ENCODE data around the gene DUS2. TPM values are rescaled to one million over a fixed set of nuclear protein-coding genes. Genes with fewer than 3 reads are reported as not detected.

The DUS2 gene
- total RNA-seq, 1 experiment from 2014 or later: 27.3 TPM

DNA sequence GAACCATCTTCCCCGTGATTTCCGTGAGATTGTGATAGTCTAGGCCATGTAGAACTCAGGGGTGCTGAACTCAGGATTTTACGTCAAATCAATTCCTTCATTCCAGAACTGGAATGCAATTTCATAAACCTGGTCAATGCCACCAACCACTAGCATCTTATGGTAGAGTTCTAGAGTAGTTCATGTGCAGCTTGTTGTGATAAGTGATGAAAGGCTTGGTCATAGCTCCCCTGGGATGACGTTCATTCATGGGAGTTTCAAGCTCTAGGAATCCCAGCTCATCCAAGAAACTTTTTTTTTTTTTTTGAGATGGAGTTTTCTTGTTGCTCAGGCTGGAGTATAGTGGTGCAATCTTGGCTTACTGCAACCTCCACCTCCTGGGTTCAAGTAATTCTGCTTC lies 20.1 kb upstream of the DUS2 start:
- no peaks in the 10 kb centered on the region for H3K36me3 ChIP-seq (ENCODE audit: control insufficient read depth in 1 of 2, insufficient read depth in 2 of 2, low read length in 2 of 2)
- intact Hi-C loops (cut with micrococcal nuclease): no loop called here
- BruUV-seq (replicated peaks): no TSS peak
- H3K9me3 ChIP-seq (ENCODE audit: control insufficient read depth in 1 of 2, insufficient read depth in 1 of 2, low read depth in 1 of 2, low read length in 2 of 2): no peaks in the 10 kb centered on the region
- no peak for TF ChIP-seq FOSL1 (IDR thresholded peaks at IDR 0.05; ENCODE audit: low read depth)
- TF ChIP-seq SRF (IDR thresholded peaks at IDR 0.05; ENCODE audit: low read depth): no peak
- no peak for TF ChIP-seq CTCF (IDR thresholded peaks at IDR 0.05 in 2 of 3, conservative IDR thresholded peaks at IDR 0.05 in 1 of 3; ENCODE audit: borderline replicate concordance in 1 of 3, insufficient read depth in 1 of 3, low read depth in 2 of 3, low read length in 2 of 3)
- TF ChIP-seq SP1 (IDR thresholded peaks at IDR 0.05; ENCODE audit: low read depth): no peak
- no peak for TF ChIP-seq ZFX (IDR thresholded peaks at IDR 0.05)
- no peak for TF ChIP-seq REST (IDR thresholded peaks at IDR 0.05; ENCODE audit: low read depth)
- TF ChIP-seq, protein P1, sequence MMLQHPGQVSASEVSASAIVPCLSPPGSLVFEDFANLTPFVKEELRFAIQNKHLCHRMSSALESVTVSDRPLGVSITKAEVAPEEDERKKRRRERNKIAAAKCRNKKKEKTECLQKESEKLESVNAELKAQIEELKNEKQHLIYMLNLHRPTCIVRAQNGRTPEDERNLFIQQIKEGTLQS (IDR thresholded peaks at IDR 0.05): no peak
- POLR2A ChIA-PET: no interaction called here
- no peak overlapping the region for H3K27ac ChIP-seq (ENCODE audit: low read depth, low read length)
- no peak overlapping the region for H2AFZ ChIP-seq (ENCODE audit: low read depth, low read length, poor library complexity, severe bottlenecking)
- H4K20me1 ChIP-seq (ENCODE audit: insufficient read depth): no peaks in the 10 kb centered on the region
- ATAC-seq: no peak
- H3K4me3 ChIP-seq (replicated peaks in 1 of 2; ENCODE audit: low read depth in 1 of 2, low read length in 2 of 2): no peak overlapping the region
- H3K27me3 ChIP-seq (ENCODE audit: insufficient read depth, low read length): no peaks in the 10 kb centered on the region
- no peak for DNase-seq (ENCODE audit: low read depth, low spot score)
- CTCF ChIA-PET: interaction anchor here (1.1 kb wide), 1 partner anchor 38 kb away, joined by 5 read pairs; no protein-coding TSS in a partner anchor
- H3K4me1 ChIP-seq (ENCODE audit: control insufficient read depth in 1 of 2, insufficient read depth in 2 of 2, low read length in 2 of 2): no peaks in the 10 kb centered on the region
- no peaks in the 10 kb centered on the region for H3K79me2 ChIP-seq (ENCODE audit: insufficient read depth, low read length)
- H3K9me2 ChIP-seq (ENCODE audit: insufficient read depth): no peaks in the 10 kb centered on the region
- H3K9ac ChIP-seq (ENCODE audit: low read length): no peak overlapping the region
- RAD21 ChIA-PET (ENCODE audit: low non-redundant PET in 1 of 2, low total read pairs in 2 of 2, uncharacterized antibody in 2 of 2, unreplicated experiment in 2 of 2): no interaction called here
- H3K4me2 ChIP-seq (ENCODE audit: low read length): no peak overlapping the region

Measured in HCT116 (cell line).